ENCODE data around the gene VAC14.
"Not testable (repeated sequence)": the region's sequence is repeated elsewhere in the genome, so short reads cannot be mapped to it uniquely, and the experiment has no call there.

The VAC14 gene

DNA sequence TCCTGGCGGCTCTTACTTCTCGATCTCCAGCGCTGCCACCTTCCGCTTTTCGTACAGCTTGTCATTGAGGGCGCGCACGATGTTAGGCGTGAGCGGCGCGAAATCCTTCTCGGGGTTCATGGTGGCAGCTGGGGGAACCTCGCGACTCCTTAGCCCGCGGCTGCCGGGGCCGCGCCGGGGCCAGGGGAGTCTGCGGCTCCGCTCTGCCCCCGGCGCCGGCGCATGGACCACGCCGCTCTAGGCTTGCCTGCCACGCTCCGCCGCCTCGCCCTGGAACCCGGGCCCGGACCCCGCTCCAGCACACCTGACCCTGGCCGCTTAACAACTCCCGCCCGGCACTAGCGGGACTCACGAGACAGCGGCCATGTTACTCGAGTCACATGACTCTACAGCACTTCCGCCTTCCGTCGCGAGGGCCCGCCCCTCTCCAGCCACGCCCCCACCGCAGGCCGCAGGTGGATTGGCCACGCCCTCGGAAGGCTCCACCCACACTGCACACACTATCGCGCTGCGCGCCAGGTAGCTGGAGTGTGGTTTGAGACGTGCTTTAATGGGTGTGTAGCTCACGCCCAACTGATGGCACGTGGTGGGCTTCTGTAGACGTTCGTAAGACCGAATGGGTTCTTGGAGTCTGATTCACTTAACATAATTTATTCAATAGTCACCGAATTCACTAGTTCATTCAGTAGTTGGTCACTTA lies at the start of gene VAC14:
VAC14 (minus strand) TSS at position 378 of the 700 bp plus-strand sequence; CDS start at position 120, 258 bp downstream.
- H3K4me3 ChIP-seq (ENCODE audit: low read depth, low read length), result peak within 1 kb of the TSS; percentile 96
- in situ Hi-C loops (cut with HindIII; ENCODE audit: low sequenced_read_pairs), result no loop called here

DNA sequence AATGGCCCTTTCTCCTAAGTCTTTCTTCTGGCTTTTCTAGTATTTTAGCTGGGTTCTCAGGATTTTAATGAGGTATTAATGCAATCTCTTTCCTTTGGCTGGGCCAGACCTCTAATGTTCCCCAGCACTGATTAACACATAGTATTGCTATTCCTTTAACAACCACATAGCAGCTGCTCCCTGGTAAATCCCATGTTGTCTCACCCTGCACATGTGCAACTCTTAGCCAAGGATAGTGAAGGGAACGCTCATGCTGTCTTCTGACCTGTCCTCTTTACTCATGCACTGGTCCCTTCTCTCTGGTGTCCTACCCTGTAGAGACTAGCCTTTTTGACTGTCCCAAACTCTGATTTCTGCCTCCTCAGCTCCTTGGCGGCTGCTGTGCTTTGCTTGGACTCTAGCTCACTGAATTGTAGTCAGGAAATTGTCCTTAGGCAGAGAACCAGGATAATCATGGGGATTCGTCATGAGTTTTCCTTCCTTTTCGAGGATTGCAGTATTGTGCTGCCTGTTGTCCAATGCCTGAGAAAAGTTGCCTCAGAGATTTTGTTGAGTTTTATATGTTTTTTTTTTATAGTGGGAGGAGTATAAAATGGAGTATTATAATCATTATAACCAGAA lies 22.6 kb upstream of the VAC14 start:
- in situ Hi-C loops (cut with HindIII; ENCODE audit: low sequenced_read_pairs); DNase-seq (ENCODE audit: low read depth); H3K4me3 ChIP-seq (ENCODE audit: low read depth, low read length): not testable (repeated sequence)

More for the DNA sequence above, at the start of gene VAC14:
- TF ChIP-seq, protein P1, sequence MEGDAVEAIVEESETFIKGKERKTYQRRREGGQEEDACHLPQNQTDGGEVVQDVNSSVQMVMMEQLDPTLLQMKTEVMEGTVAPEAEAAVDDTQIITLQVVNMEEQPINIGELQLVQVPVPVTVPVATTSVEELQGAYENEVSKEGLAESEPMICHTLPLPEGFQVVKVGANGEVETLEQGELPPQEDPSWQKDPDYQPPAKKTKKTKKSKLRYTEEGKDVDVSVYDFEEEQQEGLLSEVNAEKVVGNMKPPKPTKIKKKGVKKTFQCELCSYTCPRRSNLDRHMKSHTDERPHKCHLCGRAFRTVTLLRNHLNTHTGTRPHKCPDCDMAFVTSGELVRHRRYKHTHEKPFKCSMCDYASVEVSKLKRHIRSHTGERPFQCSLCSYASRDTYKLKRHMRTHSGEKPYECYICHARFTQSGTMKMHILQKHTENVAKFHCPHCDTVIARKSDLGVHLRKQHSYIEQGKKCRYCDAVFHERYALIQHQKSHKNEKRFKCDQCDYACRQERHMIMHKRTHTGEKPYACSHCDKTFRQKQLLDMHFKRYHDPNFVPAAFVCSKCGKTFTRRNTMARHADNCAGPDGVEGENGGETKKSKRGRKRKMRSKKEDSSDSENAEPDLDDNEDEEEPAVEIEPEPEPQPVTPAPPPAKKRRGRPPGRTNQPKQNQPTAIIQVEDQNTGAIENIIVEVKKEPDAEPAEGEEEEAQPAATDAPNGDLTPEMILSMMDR (IDR thresholded peaks at IDR 0.05; ENCODE audit: low read depth, low read length, missing control alignments), result no peak
- peak; percentile 61 for DNase-seq (ENCODE audit: low read depth)

DNA sequence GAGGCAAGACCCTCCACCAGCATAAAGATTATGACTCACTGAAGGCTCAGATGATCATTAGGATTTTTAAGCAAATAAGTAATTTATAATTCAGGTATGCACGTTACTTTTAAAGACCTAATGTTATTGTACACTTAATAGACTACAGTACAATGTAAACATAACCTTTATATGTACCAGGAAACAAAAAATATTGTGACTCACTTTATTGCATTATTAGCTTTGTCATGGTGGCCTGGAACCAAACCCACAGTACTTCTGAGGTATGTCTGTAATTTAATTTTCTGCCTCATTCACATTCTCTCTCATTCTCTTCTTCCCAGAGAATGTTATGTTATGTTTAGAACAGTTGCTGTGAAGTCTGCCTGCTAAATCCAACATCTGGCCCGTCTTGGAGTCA lies 21.8 kb upstream of the VAC14 start:
- in situ Hi-C loops (cut with HindIII; ENCODE audit: low sequenced_read_pairs); DNase-seq (ENCODE audit: low read depth); H3K4me3 ChIP-seq (ENCODE audit: low read depth, low read length): not testable (repeated sequence)

DNA sequence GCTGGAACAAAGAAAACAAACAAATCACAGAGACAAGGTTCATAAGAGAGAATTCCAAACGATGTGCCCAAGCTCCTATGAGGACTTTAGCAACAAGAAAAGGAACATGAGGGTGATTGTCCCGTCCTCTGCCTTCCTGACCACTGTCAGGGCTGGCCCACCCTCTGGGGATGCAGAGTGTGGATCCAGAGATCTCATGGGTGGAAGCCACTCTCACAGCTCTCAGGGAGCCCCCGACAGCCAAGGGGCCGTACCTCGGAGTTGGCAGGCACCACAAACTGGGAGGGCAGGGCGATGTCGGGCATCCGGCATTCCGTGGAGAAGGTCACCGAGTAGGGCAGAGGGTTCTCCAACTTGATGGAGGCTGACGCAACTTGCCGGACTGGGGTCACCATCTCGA lies 17.1 kb upstream of the VAC14 start:
- H3K4me3 ChIP-seq (ENCODE audit: low read depth, low read length); in situ Hi-C loops (cut with HindIII; ENCODE audit: low sequenced_read_pairs); DNase-seq (ENCODE audit: low read depth): not testable (repeated sequence)

DNA sequence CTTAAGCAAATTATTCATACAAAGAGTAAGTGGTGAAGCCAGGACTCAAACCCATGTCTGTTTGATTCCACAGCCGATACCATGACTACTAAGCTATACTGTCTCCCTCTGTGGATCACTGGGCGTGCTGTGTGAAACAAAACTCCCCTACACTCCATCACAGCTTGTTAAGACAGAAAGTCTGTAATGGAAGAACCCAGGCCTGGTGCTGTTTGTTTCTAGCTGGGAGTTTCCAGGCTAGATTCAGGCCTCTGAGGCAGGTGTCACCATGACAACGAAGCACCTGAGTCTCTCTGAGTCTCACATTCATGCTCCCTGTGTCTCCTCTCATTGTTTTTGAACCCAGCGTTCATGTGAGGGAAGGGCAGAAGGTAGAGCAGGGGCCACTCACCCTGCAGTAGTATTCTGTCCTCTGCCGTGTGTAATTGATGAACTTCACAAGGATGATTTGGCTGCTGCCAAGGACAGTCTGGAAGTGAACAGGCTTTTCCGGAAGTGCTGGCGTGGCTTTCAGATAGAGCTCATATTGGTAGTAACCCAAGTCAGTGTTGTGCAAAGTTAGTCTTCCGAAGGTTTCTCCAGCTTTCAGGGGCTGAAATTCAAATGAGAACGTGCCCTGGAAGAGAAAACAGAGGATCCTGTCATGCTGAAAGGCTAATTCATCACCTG lies 8.6 kb upstream of the VAC14 start:
- in situ Hi-C loops (cut with HindIII; ENCODE audit: low sequenced_read_pairs), result no loop called here
- H3K4me3 ChIP-seq (ENCODE audit: low read depth, low read length), result no peak overlapping the region
- DNase-seq (ENCODE audit: low read depth), result no peak
- TF ChIP-seq, protein P1 (IDR thresholded peaks at IDR 0.05; ENCODE audit: low read depth, low read length, missing control alignments), result no peak

DNA sequence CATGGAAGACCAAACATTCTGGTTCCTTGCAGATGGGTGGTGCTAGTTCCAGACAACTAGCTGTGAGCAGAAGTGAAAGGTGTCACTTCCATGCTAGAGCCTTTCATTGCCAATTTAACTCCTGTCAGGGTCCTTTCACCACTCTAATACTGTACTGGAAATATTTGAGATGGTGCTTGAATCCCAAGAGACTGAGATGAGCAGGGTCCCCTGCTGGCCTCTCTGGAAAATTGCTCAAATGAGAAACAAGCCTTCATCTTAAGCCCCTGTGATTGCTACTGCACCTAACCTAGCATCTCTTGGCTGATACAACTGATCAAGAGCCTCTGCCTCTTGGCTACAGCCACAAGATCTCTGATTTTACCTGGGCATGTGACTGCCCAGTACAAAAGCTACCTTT lies 7.4 kb upstream of the VAC14 start:
- no peak for DNase-seq (ENCODE audit: low read depth)
- in situ Hi-C loops (cut with HindIII; ENCODE audit: low sequenced_read_pairs), result no loop called here
- no peak overlapping the region for H3K4me3 ChIP-seq (ENCODE audit: low read depth, low read length)
- TF ChIP-seq, protein P1 (IDR thresholded peaks at IDR 0.05; ENCODE audit: low read depth, low read length, missing control alignments), result peak; percentile 16

DNA sequence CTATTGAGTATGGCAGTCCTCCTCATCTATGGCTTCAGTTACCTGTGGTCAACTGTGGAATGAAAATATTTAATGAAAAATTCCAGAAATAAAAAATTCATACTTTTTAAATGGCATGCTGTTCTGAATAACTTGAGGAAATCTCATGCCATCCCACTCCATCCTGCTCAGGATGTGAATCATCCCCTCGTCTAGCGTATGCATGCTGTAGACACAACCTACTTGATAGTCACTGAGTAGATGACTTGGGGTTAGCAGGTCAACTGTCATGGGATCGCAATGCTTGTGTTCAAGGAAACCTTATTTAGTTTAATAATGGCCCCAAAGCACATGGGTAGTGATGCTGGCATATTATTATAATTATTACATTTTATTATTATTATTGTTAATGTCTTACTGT lies 4.8 kb upstream of the VAC14 start:
- DNase-seq (ENCODE audit: low read depth), result no peak
- in situ Hi-C loops (cut with HindIII; ENCODE audit: low sequenced_read_pairs), result no loop called here
- TF ChIP-seq, protein P1 (IDR thresholded peaks at IDR 0.05; ENCODE audit: low read depth, low read length, missing control alignments), result no peak
- no peak overlapping the region for H3K4me3 ChIP-seq (ENCODE audit: low read depth, low read length)

DNA sequence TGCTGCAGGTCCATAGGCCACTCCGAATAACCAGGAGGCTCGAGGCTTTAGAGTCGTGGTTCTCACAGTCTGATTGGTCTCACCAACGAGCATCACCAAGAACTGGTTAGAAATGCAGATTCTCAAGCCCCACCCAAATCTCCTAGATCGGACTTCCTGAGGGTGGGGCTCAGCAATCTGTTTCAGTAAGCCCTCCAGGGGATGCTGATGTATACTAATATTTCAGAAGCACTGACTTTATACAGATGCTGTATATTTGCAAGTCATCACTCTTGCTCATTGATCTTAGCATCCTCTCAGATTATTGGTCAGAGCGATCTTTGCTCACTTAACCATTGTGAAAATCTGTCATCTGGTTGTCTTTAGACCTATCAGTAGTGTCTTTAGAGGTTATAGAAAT lies 4.4 kb upstream of the VAC14 start:
- TF ChIP-seq, protein P1 (IDR thresholded peaks at IDR 0.05; ENCODE audit: low read depth, low read length, missing control alignments), result no peak
- in situ Hi-C loops (cut with HindIII; ENCODE audit: low sequenced_read_pairs), result no loop called here
- no peak overlapping the region for H3K4me3 ChIP-seq (ENCODE audit: low read depth, low read length)
- DNase-seq (ENCODE audit: low read depth), result no peak

Measured in astrocyte of the cerebellum (primary cell).